ENCODE measurements around the gene GPS2. TPM values are rescaled to one million over a fixed set of nuclear protein-coding genes. Genes with fewer than 3 reads are reported as not detected.
A peak's percentile ranks its signal among the peaks of the same experiment; 100 is the strongest.
"Not testable (repeated sequence)": the region's sequence is repeated elsewhere in the genome, so short reads cannot be mapped to it uniquely, and the experiment has no call there.

Gene GPS2
- polyA plus RNA-seq, 1 donor = 60.5 TPM

- DNase-seq (ENCODE audit: low read depth) = not testable (repeated sequence)
These were observed 22.4 kb upstream of the GPS2 start for GRCh38 chr17:7337600-7337999.

- no peak for DNase-seq (ENCODE audit: low read depth)
These were observed 21.3 kb upstream of the GPS2 start, which contains the start of gene ACAP1 for GRCh38 chr17:7336240-7337175. ACAP1 (plus strand) TSS chr17:7336529; CDS start chr17:7336735, 206 bp downstream.

GRCh38 chr17:7335765-7336164 lies 20.6 kb upstream of the GPS2 start:
- not testable (repeated sequence) for DNase-seq (ENCODE audit: low read depth)

- no peak for DNase-seq (ENCODE audit: low read depth)
These were observed 19.9 kb upstream of the GPS2 start for GRCh38 chr17:7334938-7335538.

GRCh38 chr17:7332600-7333069 lies 17.5 kb upstream of the GPS2 start:
- DNase-seq (ENCODE audit: low read depth) = not testable (repeated sequence)

- DNase-seq (ENCODE audit: low read depth) = no peak
These were observed 17.0 kb upstream of the GPS2 start for GRCh38 chr17:7332111-7332510.

GRCh38 chr17:7330638-7331015 lies 15.5 kb upstream of the GPS2 start:
- DNase-seq (ENCODE audit: low read depth) = no peak

- peak; percentile 71 for DNase-seq (ENCODE audit: low read depth)
These were observed 15.0 kb upstream of the GPS2 start for GRCh38 chr17:7329997-7330637.

- peak; percentile 97 for DNase-seq (ENCODE audit: low read depth)
These were observed 14.3 kb upstream of the GPS2 start for GRCh38 chr17:7329374-7329996.

GRCh38 chr17:7328840-7329373 lies 13.7 kb upstream of the GPS2 start, which contains the start of gene NEURL4:
NEURL4 (minus strand) TSS chr17:7329335; CDS start chr17:7329312, 23 bp downstream.
- no peak for DNase-seq (ENCODE audit: low read depth)

- no peak for DNase-seq (ENCODE audit: low read depth)
These were observed 12.8 kb upstream of the GPS2 start for GRCh38 chr17:7328009-7328408.

GRCh38 chr17:7327501-7327900 lies 12.3 kb upstream of the GPS2 start:
- no peak for DNase-seq (ENCODE audit: low read depth)

- no peak for DNase-seq (ENCODE audit: low read depth)
These were observed 11.9 kb upstream of the GPS2 start for GRCh38 chr17:7327056-7327455.

- DNase-seq (ENCODE audit: low read depth) = no peak
These were observed 11.0 kb upstream of the GPS2 start for GRCh38 chr17:7326186-7326585.

- DNase-seq (ENCODE audit: low read depth) = no peak
These were observed 9.9 kb upstream of the GPS2 start for GRCh38 chr17:7325031-7325528.

- no peak for DNase-seq (ENCODE audit: low read depth)
These were observed 9.2 kb upstream of the GPS2 start for GRCh38 chr17:7324438-7324779.

- DNase-seq (ENCODE audit: low read depth) = no peak
These were observed 8.7 kb upstream of the GPS2 start for GRCh38 chr17:7323731-7324437.

GRCh38 chr17:7322520-7323194 lies 7.5 kb upstream of the GPS2 start:
- no peak for DNase-seq (ENCODE audit: low read depth)

- DNase-seq (ENCODE audit: low read depth) = no peak
These were observed 6.3 kb upstream of the GPS2 start for GRCh38 chr17:7321466-7321865.
